ENCODE results near the gene ZNF341. TPM values are rescaled to one million over a fixed set of nuclear protein-coding genes. Genes with fewer than 3 reads are reported as not detected.

Gene ZNF341
- total and polyA plus RNA-seq, 9 of the 15 experiments (the other 6 are each of a cell fraction or from before 2014, with no cell fraction given) = 0.08 to 2.6 (median 1.0) TPM

GRCh38 chr20:33719989-33720709 is 11.6 kb upstream of the ZNF341 start, which contains the start of gene PXMP4 (continued):
- TF ChIP-seq STAT6 (CRISPR knock-in tag; IDR thresholded peaks at IDR 0.05) (no peak), ZFPM2 (CRISPR knock-in tag; IDR thresholded peaks at IDR 0.05) (no peak), PREB (CRISPR knock-in tag; IDR thresholded peaks at IDR 0.05) (no peak), POU5F1 (IDR thresholded peaks at IDR 0.05; ENCODE audit: borderline replicate concordance, low read depth, low read length, partially characterized antibody) (no peak), ZNF280A (IDR thresholded peaks at IDR 0.05; ENCODE audit: low read depth, partially characterized antibody) (no peak), BRCA1 (IDR thresholded peaks at IDR 0.05) (no peak), BRCA1 (CRISPR knock-in tag; IDR thresholded peaks at IDR 0.05) (no peak; the same call in 1 of the 2 replicates), ZNF583 (CRISPR knock-in tag; IDR thresholded peaks at IDR 0.05) (0 out of 2 replicates have a peak, but pooled peaks have one; percentile 42), ZNF224 (CRISPR knock-in tag; IDR thresholded peaks at IDR 0.05) (no peak), ZFP30 (CRISPR knock-in tag; IDR thresholded peaks at IDR 0.05; ENCODE audit: borderline replicate concordance) (no peak), ZNF717 (CRISPR knock-in tag; IDR thresholded peaks at IDR 0.05) (no peak), ZNF589 (CRISPR knock-in tag; IDR thresholded peaks at IDR 0.05; ENCODE audit: low read depth) (peak; percentile 75), ELF1 (tag; IDR thresholded peaks at IDR 0.05) (no peak), NBN (IDR thresholded peaks at IDR 0.05; ENCODE audit: low read depth) (no peak), SREBF1 (IDR thresholded peaks at IDR 0.05; ENCODE audit: borderline replicate concordance, low read depth, low read length) (no peak), BRD4 (IDR thresholded peaks at IDR 0.05) (no peak), RFX7 (CRISPR knock-in tag; IDR thresholded peaks at IDR 0.05) (no peak), SIX5 (IDR thresholded peaks at IDR 0.05; ENCODE audit: borderline replicate concordance in 1 of 2, insufficient read depth in 1 of 2, low read depth in 1 of 2, low read length in 2 of 2) (no peak), SETDB1 (IDR thresholded peaks at IDR 0.05; ENCODE audit: low read length) (no peak), ZHX1 (conservative IDR thresholded peaks at IDR 0.05; ENCODE audit: low read length) (no peak), MYC (IDR thresholded peaks at IDR 0.05; ENCODE audit: low read depth, low read length) (peak; percentile 39), MYC (CRISPR knock-in tag; IDR thresholded peaks at IDR 0.05; ENCODE audit: borderline replicate concordance, low read depth) (no peak)

Data from K562 (cell line).